ENCODE data around the gene FLOT2.
A peak's percentile ranks its signal among the peaks of the same experiment; 100 is the strongest.

FLOT2 gene

DNA sequence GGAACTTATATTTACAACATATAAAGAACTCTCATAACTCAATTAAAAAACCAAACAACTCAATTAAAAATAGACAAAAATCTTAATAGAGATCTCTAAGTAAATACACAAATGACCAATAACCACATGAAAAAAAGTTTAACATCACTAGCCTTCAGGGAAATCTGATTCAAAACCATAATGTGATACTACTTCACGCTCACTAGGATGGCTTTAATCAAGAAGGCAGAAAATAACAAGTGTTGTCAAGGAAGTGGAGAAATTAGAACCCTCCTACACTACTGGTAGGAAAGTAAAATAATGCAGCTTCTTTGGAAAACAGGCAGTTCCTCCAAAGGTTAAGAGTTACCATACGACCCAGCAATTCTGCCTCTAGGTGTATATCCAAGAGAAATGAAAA is 45.4 kb upstream of the FLOT2 start:
- no peaks in the 10 kb centered on the region for H3K36me3 ChIP-seq (ENCODE audit: control insufficient read depth, insufficient read depth, low read length)
- H3K4me1 ChIP-seq: peaks cover 31% of the 10 kb centered on the region
- TF ChIP-seq, protein P1, sequence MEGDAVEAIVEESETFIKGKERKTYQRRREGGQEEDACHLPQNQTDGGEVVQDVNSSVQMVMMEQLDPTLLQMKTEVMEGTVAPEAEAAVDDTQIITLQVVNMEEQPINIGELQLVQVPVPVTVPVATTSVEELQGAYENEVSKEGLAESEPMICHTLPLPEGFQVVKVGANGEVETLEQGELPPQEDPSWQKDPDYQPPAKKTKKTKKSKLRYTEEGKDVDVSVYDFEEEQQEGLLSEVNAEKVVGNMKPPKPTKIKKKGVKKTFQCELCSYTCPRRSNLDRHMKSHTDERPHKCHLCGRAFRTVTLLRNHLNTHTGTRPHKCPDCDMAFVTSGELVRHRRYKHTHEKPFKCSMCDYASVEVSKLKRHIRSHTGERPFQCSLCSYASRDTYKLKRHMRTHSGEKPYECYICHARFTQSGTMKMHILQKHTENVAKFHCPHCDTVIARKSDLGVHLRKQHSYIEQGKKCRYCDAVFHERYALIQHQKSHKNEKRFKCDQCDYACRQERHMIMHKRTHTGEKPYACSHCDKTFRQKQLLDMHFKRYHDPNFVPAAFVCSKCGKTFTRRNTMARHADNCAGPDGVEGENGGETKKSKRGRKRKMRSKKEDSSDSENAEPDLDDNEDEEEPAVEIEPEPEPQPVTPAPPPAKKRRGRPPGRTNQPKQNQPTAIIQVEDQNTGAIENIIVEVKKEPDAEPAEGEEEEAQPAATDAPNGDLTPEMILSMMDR (IDR thresholded peaks at IDR 0.05): no peak
- H3K79me2 ChIP-seq: peaks cover 89% of the 10 kb centered on the region
- H3K27me3 ChIP-seq (ENCODE audit: control insufficient read depth, insufficient read depth, low read length): no peaks in the 10 kb centered on the region
- H3K27ac ChIP-seq: no peak overlapping the region
- H3K9ac ChIP-seq: no peak overlapping the region
- no peaks in the 10 kb centered on the region for H3K9me3 ChIP-seq (ENCODE audit: control insufficient read depth, low read length)
- no peak overlapping the region for H3K4me2 ChIP-seq (ENCODE audit: low read length)
- H3K4me3 ChIP-seq (ENCODE audit: low read depth, low read length): no peak overlapping the region
- H2AFZ ChIP-seq: no peak overlapping the region

DNA sequence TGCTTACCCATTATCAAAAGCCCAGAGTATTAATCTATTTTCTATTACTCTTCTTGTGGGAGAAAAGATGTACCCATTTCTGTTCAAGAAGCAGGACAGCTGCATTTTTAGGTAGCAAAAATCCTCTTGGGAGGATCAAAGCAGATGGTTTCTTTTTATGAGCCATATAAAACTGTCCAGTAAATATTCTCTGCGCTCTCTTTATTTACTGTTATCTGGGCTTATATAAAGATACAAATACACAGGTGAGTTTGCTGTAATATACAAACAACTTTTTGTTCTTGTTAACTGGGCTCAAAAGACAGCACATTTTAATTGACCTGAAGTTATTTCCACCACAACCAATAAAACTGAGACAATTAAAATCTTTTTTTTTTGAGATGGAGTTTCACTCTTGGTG is 43.7 kb upstream of the FLOT2 start:
- Histone ChIP-seq H3K9me3 (ENCODE audit: control insufficient read depth, low read length) (no peaks in the 10 kb centered on the region), H3K4me3 (ENCODE audit: low read depth, low read length) (no peak overlapping the region), H3K9ac (no peak overlapping the region), H3K79me2 (peaks cover 85% of the 10 kb centered on the region), H2AFZ (no peak overlapping the region), H3K4me2 (ENCODE audit: low read length) (no peak overlapping the region), H3K36me3 (ENCODE audit: control insufficient read depth, insufficient read depth, low read length) (no peaks in the 10 kb centered on the region), H3K27me3 (ENCODE audit: control insufficient read depth, insufficient read depth, low read length) (no peaks in the 10 kb centered on the region), H3K27ac (no peak overlapping the region), H3K4me1 (peaks cover 32% of the 10 kb centered on the region)
- TF ChIP-seq, protein P1 (IDR thresholded peaks at IDR 0.05): no peak

DNA sequence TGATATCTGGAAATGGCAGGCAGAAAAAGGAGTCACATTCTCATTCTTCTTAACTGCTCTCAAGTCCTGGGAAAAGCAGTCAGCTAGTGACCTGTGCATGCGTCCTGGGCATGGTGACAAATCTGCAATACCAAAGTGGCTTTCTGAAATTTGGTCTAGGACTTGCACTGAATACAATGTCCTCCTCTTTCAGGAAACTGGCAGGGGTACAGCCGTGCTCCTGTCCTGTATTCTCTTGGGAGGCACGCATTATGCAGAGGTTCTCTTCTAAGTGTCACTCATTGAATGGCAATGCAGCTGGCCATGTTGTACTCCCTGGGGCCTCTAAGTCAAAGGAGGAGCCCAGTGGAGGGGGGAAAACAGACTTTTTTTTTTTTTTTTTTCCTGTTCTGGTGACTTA is 43.1 kb upstream of the FLOT2 start:
- Histone ChIP-seq H3K27me3 (ENCODE audit: control insufficient read depth, insufficient read depth, low read length) (no peaks in the 10 kb centered on the region), H3K27ac (no peak overlapping the region), H3K79me2 (peaks cover 85% of the 10 kb centered on the region), H3K4me2 (ENCODE audit: low read length) (no peak overlapping the region), H3K4me3 (ENCODE audit: low read depth, low read length) (no peak overlapping the region), H3K9me3 (ENCODE audit: control insufficient read depth, low read length) (no peaks in the 10 kb centered on the region), H3K9ac (no peak overlapping the region), H2AFZ (no peak overlapping the region), H3K36me3 (ENCODE audit: control insufficient read depth, insufficient read depth, low read length) (no peaks in the 10 kb centered on the region), H3K4me1 (peaks cover 32% of the 10 kb centered on the region)
- TF ChIP-seq, protein P1 (IDR thresholded peaks at IDR 0.05): no peak

- H3K4me3 ChIP-seq (ENCODE audit: low read depth, low read length): no peak overlapping the region
- TF ChIP-seq, protein P1 (IDR thresholded peaks at IDR 0.05): no peak
- H3K79me2 ChIP-seq: peaks cover 86% of the 10 kb centered on the region
- no peaks in the 10 kb centered on the region for H3K36me3 ChIP-seq (ENCODE audit: control insufficient read depth, insufficient read depth, low read length)
- no peak overlapping the region for H3K27ac ChIP-seq
- H3K4me1 ChIP-seq: peaks cover 29% of the 10 kb centered on the region
- no peak overlapping the region for H3K9ac ChIP-seq
- no peaks in the 10 kb centered on the region for H3K9me3 ChIP-seq (ENCODE audit: control insufficient read depth, low read length)
- H3K27me3 ChIP-seq (ENCODE audit: control insufficient read depth, insufficient read depth, low read length): no peaks in the 10 kb centered on the region
- H3K4me2 ChIP-seq (ENCODE audit: low read length): no peak overlapping the region
- H2AFZ ChIP-seq: no peak overlapping the region
These were observed 42.6 kb upstream of the FLOT2 start for GRCh38 chr17:28940142-28940541.

DNA sequence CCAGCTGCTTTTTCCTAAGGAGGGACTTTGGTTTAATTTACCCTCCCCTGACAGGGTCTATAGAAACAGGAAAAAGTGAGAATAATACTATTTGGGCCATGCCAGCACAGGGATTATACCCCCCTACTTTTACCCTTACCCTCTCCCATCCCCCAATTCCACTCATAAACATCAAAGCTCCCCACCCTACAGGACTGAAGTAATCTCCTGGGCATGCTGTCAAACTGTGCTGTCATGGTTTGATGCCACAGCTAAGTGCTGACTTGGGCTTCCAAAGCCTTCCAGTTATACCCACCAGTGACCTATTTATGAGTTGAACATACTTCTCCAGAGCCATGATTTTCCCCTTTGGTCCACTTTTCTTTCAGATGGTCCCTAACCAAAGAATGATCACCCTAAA is 41.0 kb upstream of the FLOT2 start:
- H3K27ac ChIP-seq: no peak overlapping the region
- H3K4me1 ChIP-seq: peaks cover 26% of the 10 kb centered on the region
- H3K79me2 ChIP-seq: peaks cover 84% of the 10 kb centered on the region

More for the DNA sequence above, 41.0 kb upstream of the FLOT2 start:
- no peak overlapping the region for H3K4me3 ChIP-seq (ENCODE audit: low read depth, low read length)
- no peak overlapping the region for H3K9ac ChIP-seq
- H2AFZ ChIP-seq: no peak overlapping the region
- peak overlapping the region; percentile 29 for H3K4me2 ChIP-seq (ENCODE audit: low read length)
- no peaks in the 10 kb centered on the region for H3K9me3 ChIP-seq (ENCODE audit: control insufficient read depth, low read length)
- H3K27me3 ChIP-seq (ENCODE audit: control insufficient read depth, insufficient read depth, low read length): no peaks in the 10 kb centered on the region
- TF ChIP-seq, protein P1 (IDR thresholded peaks at IDR 0.05): no peak
- H3K36me3 ChIP-seq (ENCODE audit: control insufficient read depth, insufficient read depth, low read length): no peaks in the 10 kb centered on the region

Measured in parathyroid adenoma (tissue), 2 donors.